Renal cortex interstitium (tissue), 11 donors: ENCODE results near the gene GPX7. TPM values are rescaled to one million over a fixed set of nuclear protein-coding genes. Genes with fewer than 3 reads are reported as not detected.
"Not testable (repeated sequence)": the region's sequence is repeated elsewhere in the genome, so short reads cannot be mapped to it uniquely, and the experiment has no call there.

Experiments used
- DNase-seq, 11 donors: peaks; one replicate each; pipeline ENCODE4 v3.0.0-alpha.2; 2013; ENCODE audit warnings: low read depth in 9 of 11, low spot score in 4 of 11; ENCODE audit errors: extremely low read depth in 1 of 11
- polyA plus RNA-seq, 3 donors: library from polyadenylated mRNA; unstranded; fragments of 120-200 nt; gene quantifications; one replicate each; pipeline ENCODE4 v1.2.1, GENCODE V29; 2013; ENCODE audit not compliant: insufficient read length in 3 of 3

The GPX7 gene
- polyA plus RNA-seq, 3 donors = 68.9 to 83.4 (median 75.5) TPM

DNA sequence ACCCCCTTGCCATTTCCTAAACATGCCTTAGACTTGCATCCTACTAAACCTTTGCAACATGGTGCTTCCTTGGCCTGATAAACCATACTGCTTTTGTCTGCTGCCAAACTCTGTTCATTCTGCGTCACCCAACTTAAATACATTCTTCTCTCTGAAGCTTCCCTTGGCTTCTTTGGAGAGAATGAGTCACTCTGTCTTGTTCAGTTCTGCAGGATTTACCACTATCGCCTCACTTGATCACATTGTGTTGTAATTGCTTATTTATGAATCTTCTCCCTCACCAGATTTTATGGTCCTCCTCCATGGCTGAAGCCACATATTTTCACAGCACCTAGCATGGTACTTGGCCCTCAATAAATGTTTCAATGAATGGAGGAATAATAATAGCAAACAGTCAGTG, 27.6 kb upstream of the GPX7 start:
- no peak for DNase-seq

DNA sequence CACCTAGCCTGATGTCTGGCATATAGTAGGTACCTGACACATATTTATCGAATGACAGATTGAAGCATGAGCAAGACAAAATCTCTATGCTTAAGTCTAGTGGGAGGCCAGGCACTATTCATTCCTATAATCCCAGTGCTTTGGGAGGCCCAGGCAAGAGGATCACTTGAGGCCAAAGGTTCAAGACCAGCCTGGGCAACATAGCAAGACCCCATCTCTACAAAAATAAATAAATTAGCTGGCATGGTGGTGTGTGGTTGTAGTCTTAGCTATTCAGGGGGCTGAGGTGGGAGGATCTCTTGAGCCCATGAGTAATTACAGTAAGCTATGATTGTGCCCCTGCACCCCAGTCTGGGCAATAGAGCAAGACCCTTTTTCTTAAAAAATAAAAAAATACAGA, 26.1 kb upstream of the GPX7 start:
- DNase-seq = no peak

DNA sequence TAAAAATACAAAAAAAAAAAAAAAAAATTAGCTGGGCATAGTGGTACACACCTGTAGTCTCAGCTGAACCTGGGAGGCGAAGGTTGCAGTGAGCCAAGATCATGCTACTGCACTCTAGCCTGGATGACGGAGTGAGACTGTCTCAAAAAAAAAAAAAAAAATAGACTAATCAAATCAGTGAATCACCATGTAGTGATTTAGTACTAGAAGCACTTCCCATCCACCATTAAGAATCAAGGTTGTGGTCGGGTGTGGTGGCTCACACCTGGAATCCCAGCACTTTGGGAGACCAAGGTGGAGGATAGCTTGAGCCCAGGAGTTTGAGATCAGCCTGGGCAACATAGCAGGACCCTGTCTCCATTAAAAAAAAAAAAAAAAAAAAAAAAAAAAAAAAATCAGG, 24.1 kb upstream of the GPX7 start:
- not testable (repeated sequence) for DNase-seq

DNA sequence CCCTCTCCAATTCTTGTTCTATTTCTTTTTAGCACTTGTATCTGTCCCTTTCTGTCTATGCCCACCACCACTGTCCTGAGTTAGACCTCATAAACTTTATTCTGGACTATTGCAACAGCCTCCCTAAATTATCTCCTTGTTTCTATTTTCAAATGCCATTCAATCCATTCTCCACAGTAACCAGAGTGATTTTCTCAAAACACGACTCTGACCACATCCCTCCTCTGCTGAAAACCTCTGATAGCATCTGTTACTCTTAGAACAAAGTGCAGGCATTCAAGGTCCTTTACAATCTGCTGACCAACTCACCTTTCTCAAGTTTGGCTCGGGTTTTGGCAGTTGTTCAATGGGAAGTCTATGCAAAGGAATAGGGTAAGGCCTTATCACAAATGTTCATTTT, 22.8 kb upstream of the GPX7 start:
- DNase-seq = no peak

DNA sequence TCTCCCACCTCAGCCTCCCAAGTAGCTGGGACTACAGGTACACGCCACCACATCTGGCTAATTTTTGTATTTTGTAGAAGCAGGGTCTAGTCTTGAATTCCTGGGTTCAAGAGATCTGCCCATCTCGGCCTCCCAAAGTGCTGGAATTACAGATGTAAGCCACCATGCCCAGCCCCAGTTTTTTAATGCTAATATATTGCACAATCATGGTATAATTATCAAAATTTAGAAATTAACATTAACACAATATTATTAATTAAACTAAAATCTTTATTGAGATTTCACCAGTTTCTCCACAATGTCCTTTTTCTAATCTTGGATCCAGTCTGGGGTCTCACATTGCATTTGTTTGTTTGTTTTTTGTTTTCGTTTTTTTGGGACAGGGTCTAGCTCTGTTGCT, 21.9 kb upstream of the GPX7 start:
- DNase-seq = no peak

DNA sequence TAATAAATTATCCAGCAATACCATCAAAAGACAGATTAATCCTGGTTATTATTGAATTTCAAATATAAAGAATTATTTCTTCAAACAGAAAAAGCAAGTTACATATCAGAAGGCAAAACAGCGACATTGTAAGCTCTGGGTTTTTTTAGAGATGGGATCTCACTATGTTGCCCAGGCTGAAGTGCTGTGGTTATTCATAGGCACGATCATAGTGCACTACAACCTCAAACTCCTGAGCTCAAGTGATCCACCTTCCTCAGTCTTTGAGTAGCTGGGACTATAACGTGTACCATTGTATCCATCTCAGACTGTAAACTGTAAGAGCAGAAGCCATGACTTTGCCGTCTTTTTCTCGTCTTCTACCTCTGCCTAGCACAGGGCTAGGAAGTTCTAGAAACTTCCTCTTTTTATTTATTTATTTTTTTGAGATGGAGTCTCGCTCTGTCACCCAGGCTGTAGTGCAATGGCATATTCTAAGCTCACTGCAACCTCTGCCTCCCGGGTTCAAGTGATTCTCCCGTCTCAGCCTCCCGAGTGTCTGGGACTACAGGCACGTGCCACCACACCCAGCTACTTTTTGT, 20.0 kb upstream of the GPX7 start:
- no peak for DNase-seq

DNA sequence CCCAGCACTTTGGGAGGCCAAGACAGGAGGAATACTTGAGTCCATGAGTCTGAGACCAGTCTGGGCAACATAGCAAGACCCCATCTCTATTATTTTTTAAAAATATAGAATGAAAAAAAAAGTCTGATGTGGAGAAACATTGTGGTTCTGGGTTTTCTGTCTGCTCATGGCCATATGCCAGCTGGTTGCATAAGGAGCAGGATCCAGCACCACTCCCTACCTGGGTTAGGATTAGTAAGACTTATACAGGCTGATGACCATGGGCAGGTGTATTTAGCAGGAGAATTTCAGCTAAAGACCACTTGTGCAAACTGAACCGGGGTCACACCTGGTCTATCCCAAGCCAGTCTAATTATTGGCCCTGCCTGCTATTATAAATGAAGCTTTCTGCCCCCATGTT, 16.7 kb upstream of the GPX7 start:
- no peak for DNase-seq

DNA sequence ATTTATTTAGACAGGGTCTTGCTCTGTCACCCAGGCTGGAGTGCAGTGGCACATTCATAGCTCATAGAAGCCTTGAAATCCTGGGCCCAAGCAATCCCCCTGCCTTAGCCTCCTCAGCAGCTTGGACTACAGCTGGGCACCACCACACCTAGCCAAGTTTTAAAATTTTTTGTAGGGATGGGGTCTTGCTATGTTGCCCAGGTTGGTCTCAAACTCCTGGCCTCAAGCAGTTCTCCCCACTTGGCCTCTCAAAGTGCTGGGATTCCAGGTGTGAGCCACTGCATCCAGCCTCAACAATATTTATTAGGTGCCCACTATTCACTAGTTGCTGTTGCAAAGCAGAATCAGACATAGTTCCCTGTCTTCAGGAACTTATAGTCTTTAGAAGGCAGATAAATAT, 14.1 kb upstream of the GPX7 start:
- no peak for DNase-seq

DNA sequence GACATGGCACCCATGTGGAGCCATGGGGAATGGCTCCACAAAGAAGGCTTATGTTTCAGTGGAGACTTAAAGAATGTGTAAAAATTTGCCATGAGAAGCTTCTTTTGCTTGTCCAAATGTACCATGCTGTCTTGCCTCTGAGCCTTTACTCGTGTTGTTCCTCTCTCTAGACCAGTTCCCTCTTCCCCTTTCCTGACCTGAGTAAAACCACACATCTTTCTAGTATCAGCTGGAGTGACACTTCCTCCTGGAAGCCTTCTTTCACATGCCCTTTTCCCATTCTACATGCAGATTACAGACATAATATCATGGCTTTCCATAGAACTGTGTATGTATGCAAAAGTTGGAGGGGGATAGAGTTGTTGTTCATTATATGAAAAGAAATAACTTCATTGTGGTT, 13.6 kb upstream of the GPX7 start:
- DNase-seq = no peak

DNA sequence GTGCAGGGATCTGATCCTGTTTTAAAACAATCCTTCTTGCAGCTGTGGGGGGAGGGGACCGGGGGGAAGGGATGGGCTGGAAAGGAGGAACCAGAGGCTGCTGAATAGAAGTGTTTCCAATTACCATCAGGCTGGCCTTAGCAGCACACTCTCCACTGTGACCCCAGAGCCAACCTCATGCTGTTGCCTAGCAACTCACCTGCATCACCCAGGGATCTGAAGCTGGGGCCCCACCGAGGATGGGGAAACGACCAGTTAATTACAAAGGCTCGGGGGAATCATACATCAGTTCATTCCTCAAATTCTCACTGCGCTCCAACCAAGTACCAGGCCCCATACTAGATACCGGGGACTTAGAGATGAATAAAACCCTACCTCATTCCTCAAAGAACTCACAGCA, 11.9 kb upstream of the GPX7 start:
- peak in 3 of 11 donors; percentile 14 to 34 (median 29) for DNase-seq

DNA sequence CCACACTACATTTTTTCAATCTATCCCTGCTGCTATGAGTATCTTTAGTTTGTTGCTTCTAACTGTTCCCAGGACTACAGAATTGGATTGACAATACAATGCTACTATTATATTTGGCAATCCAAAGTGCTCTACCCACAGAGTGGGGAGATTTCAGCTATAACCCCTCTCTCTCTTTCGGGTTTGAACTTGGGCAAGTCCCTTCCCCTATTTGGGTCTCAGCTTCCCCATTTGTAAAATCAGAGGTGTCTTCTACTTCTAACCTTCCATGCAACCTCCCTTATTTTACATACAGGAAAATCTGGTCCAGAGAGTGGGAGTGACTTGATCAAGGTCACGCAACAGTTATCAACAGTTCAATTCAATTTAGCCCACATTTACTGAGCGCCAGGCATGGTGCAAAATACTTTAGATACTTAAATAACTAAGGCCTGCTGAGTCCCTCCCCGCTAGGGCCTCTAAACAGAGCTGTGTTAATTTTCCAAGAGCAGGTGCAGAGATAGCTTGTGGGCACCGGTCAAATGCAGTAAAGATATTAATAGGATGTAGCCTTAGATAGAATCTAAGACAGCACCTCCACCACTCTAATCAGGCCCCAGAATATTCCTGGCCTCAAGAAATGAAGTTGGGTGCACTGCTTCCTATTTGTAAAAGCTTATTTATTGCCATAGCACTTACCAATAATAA, 9.4 kb upstream of the GPX7 start:
- no peak for DNase-seq

DNA sequence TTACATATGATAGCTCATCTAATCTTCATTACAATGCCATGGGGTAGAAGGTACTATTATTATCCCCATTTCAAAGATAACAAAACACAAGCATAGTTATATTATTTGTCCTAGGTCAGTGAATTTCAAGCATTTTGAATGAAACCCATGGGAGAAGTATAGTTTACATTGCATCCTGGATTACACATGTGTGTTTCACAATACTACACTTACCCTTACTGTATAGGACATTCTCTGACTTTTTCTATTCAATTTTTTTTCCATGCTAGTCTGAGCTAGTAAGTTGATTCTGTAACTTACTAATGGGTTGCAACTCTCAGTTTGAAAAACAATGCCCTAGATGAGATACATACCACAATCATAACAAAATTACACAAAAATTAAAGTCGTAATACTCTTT, 8.7 kb upstream of the GPX7 start:
- DNase-seq = no peak

DNA sequence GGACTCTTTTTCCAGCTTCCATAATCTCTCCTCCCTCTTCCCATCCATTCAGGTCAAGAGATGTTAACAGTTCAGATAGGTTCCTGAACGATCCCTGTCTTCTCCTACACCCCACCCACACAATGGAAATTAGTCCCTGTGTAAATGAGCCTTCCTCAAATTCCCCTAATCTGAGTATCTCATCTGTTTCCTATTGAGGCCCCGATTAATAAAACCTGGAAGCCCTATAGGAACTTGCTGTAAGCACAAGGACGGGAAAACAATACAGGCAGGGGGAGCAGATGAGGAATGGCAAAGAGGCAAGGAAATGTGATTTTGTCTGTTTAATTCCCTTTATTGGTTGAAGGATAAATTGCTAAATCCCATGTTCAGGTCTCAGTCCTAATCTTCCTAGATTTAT, 7.1 kb upstream of the GPX7 start:
- no peak for DNase-seq

DNA sequence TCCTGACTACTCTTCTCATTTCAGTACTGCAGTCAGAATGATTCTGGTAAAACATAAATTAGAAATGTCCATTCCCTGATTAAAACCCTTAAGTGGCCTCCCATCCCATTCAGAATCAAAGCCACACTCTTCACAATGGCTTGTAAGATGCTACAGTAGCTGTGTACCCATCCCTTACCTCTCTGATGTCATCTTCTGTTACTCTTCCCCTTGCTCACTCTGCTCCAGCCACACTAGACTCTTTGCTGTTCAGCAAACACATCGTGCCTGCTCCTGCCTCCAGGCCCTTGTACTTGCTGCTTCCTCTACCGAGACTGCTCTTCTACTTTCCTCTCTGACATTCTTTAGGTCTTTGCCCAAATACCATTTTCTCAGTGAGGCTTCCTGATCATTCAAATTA, 4.3 kb upstream of the GPX7 start:
- DNase-seq = no peak

DNA sequence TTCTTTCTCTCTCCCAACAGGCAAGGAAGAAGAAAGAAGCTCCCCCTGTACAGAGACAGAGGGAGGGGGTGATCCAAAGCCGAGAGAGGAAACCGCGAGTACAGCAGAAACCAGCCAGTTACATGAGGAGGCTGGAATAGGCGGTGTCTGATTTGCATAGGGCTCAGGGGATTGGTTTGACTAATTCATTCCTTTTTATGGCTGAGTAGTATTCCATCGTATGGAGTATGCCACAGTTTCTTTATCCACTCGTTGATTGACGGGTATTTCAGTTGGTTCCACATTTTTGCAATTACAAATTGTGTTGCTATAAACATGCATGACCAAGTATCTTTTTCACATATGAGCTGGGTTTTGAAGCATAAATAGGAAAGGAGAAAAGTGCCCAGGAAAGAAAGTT, 3.4 kb upstream of the GPX7 start:
- no peak for DNase-seq

DNA sequence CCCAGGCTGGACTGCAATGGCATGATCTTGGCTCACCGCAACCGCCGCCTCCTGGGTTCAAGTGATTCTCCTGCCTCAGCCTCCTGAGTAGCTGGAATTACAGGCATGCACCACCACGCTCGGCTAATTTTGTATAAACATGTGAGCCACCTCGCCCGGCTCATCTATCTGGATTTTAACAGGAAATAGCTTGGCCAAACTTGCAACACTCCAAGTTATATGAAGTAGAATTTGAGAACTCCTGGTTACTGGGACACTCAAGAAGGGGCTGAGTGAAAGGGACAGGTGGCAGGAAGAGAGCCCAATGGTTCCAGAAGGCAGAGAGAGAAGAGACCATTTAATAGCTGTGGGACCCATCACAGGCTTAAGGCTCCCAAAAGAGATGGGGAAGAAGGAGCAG, 2.9 kb upstream of the GPX7 start:
- no peak for DNase-seq

DNA sequence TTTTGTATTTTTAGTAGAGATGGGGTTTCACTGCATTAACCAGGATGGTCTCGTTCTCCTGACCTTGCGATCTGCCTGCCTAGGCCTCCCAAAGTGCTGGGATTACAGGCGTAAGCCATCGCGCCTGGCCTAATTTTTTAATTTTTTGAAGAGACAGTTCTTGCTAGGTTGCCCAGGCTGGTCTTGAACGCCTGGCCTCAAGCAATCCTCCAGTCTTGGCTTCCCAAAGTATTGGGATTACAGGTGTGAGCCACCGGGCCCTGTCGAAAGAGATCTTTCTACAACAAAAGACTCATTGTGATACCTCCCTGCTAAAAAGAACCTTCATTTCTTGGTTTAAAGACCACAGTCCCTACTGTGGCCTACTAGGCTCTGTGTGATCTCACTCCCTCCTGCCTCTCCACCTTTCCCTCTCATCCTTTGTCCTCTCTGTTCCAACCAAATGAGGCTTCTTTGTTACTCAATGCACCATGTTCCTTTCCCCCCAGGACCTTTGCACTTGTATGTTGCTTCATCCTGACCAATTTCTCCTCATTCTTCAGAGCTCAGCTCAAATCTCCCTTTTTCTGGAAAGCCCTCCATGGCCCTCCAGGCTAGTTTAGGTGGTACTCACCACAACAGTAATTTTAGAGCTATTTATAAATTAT, 1.5 kb upstream of the GPX7 start:
- no peak for DNase-seq

DNA sequence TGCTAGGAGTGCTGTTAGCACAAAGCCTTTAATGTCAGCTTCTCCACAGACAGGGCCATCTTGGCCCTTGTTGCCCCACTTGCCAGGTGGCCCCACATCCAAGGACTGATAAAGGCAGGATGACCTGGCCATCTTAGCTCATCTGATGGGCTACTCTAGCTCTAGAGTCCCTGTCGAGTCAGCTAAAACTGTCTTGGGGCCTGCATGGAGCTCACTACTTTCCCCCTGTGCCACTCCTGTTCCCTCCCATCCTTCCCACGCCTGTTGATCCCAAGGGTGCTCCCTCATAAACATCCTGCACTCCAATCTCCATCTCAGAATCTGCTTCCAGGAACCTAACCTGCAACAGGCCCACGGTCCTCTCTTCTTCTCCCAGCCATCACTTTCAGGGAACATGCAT, 652 bp upstream of the GPX7 start:
- no peak for DNase-seq

DNA sequence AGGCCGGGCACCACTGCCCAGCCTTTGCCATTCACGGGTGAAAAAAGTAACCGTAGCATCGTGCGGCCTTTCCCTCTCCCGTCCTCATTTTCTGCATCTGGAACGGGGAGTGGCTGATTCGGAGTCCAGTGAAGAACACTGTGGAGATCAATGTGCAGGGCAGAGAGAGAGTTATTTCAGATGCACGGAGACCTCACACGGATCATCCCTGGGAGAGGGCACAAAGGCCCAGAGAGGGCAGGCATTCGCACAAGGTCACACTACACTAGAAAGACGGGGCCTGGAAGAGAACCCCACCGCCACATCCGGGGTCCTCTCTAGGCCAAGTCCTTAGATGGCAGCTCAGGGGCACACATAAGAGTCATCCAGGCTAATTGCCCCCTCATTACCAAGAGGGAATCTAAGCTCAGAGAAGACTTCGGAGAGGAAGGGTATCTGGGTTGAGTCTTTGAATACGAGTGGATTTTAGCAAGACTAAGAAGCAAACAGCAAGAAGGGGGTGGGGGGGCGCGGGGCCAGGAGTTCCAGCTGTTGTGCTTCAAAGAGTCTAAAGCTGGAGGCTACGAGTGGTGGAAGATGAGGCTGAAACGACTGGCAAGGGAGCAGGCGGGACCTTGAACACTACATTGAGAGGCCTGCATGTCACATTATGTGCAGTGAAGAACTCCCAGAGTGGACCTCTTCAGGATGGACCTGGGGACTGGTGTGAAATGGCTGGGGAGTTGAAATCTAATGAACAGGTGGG, 857 bp downstream of the GPX7 start:
- peak in 4 of 11 donors; percentile 6 to 28 (median 18) for DNase-seq

DNA sequence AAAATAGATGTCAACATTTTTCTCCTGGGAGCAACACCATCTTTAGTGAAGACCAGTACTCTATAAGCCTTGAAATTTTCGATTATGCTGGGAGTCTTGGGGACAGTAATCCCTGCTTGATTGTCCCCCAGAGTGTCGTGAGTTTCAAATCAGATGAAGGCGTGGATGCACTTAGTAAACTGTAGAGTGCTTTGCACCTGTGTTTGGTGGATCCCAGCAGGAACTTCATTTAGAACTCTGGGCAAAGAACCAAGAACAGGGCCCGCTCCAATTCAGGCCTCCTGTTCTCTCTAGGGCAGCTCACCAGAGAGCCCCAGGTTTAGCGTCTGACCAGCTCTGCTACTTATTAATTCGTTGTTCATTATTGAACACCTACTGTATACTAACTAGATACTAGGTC, 1.5 kb downstream of the GPX7 start:
- no peak for DNase-seq
